Stimulated activated CD8-positive, alpha-beta memory T cell treated with anti-CD3 and anti-CD28 coated beads, Interleukin-15, amount 100 ng/mL, for 48 hours (primary cell): ENCODE data around the gene NAALADL2.
"Not testable (repeated sequence)": the region's sequence is repeated elsewhere in the genome, so short reads cannot be mapped to it uniquely, and the experiment has no call there.

Experiments
- DNase-seq, 2 donors: peaks; one replicate each; pipeline ENCODE4 v3.0.0-alpha.2; 2020; ENCODE audit warnings: low read depth in 2 of 2

The NAALADL2 gene

GRCh38 chr3:175358935-175359334 lies 499.8 kb downstream of the NAALADL2 start:
- DNase-seq: no peak

DNA sequence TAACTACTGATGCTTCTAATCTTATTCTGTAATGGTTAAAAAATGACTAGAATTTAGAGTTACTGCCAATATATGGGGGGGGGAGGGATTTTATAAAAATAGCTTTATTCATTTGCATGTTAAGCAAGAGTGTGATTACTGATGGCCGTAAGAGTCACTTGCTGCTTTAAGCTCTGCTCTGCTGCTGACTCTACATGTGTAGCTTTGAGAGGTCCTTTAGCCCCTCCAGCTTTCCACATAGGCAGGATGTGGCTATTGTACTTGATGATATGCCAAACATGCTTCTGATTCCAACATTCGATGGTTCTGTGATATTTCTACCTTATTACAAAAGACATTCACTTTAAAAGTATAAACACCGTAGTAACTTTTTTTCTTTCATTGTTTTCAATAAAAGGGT lies 511.3 kb downstream of the NAALADL2 start:
- DNase-seq: not testable (repeated sequence)

- not testable (repeated sequence) for DNase-seq
Observed at GRCh38 chr3:175371187-175371586, 512.1 kb downstream of the NAALADL2 start.

DNA sequence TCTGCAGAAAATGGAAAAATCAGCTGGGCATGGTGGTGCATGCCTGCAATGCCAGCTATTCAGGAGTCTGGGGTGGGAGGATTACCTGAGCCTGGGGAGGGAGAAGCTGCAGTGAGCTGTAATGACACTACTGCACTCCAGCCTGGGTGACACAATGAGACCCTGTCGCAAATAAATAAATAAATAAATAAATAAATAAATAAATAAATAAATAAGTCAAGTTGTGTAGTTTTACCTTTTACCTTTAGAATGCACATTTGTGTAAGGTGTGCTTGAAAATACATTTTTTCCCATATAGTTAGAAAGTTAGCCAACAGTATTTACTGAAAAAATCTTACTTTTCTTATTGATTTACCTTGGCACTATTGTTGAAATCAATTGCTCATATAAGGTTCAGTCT lies 515.6 kb downstream of the NAALADL2 start:
- DNase-seq: no peak

DNA sequence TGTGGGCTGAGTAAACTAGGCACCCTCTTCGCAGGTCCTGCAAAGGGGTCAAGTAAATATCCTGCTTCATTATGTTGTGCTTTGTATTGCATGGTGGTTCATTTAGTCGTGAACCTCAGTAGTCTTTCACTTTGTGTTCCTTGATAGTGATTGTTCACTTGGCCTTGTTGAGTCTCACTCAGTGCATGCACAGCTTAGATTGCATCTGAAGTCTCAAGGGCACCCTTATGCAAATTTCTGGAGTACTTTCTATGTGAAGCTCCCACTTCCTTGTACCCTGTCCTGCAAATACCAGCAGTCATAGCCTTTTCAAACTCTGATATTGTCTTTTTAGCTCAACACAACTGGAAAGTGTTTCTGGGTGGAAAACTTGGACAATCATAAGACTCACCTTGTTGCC lies 519.2 kb downstream of the NAALADL2 start:
- no peak for DNase-seq

DNA sequence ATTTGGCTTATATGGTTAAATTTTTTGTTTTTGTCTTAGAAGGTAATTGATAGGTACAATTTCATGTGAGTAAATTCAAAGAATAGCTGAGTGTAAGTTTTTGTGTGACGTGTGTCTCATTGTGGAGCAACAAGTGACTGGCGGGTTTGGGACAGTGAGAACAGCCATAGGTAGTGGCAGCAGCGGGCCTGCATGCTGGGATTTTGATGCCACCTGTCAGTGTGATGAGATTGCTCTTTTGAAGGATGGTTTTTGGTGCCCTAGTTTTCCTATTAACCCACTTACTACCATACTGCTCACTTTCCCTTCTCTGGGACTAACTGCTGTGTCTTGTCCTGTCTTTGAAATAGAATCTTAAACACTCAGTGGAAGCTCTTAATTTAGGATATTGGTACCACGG lies 522.6 kb downstream of the NAALADL2 start:
- DNase-seq: no peak

GRCh38 chr3:175383371-175383770 lies 524.2 kb downstream of the NAALADL2 start:
- no peak for DNase-seq

DNA sequence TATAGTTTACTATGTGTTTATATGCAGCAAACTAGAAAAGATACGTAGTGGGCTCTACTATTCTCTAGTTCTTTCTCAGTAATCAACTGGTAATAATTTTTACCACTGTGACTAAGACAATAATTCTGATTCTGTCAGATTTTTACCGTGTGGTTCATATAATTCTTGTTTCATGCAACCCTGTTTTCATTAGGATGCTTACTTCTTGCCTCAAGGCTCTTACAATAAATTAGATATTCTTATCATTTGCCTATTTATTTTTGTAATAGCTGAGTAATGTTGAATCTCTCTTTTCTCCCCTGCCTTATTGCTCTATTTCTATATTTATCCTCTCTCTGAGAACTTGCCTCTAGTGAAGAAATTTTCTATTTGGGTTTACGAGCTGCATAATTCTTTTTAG lies 524.7 kb downstream of the NAALADL2 start:
- DNase-seq: no peak

- DNase-seq: no peak
Observed at GRCh38 chr3:175384569-175384968, 525.4 kb downstream of the NAALADL2 start.

- no peak for DNase-seq
Observed at GRCh38 chr3:175386630-175387029, 527.5 kb downstream of the NAALADL2 start.

DNA sequence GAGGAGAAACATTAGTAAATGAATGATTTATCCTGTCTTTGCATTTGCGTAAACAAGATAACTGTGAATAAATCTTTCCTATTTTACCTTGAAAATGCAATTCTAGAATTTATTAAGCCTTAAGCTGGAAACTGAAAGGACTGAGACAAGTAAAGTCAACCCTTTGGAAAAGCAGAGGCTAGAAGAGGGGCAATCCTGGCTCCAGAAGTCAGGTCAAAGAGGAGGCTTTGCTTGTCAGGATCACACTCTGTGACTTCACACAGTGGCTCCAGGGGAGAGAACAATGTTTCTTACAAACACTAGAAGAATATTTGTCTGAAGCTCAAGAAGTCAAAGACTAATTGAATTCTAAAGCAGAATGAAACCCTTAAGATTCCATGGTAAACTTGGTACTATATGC lies 530.4 kb downstream of the NAALADL2 start:
- DNase-seq: no peak

GRCh38 chr3:175391601-175392000 lies 532.5 kb downstream of the NAALADL2 start:
- no peak for DNase-seq

GRCh38 chr3:175392653-175393052 lies 533.5 kb downstream of the NAALADL2 start:
- no peak for DNase-seq

DNA sequence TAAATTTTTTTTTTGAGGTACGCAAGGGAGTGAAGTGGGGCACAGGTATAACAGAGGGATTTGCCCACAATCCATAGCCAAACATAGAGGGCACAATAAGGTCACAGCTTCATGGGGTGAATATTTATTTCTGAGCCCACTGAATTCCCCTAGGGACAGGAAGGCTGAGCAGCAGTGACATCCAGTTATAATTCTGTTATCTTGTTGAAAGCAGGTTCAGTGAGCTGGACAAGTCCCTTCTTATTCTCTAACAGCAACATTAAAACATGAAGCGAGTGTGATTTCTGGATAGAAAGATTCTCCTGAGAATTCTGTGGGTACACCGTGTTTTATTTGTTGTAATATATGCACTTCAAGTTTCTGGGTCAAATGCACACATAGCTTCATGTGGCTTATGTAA lies 538.2 kb downstream of the NAALADL2 start:
- no peak for DNase-seq

- DNase-seq: no peak
Observed at GRCh38 chr3:175398676-175399075, 539.5 kb downstream of the NAALADL2 start.

- no peak for DNase-seq
Observed at GRCh38 chr3:175399156-175399840, 540.2 kb downstream of the NAALADL2 start.

- no peak for DNase-seq
Observed at GRCh38 chr3:175404027-175404426, 544.9 kb downstream of the NAALADL2 start.

DNA sequence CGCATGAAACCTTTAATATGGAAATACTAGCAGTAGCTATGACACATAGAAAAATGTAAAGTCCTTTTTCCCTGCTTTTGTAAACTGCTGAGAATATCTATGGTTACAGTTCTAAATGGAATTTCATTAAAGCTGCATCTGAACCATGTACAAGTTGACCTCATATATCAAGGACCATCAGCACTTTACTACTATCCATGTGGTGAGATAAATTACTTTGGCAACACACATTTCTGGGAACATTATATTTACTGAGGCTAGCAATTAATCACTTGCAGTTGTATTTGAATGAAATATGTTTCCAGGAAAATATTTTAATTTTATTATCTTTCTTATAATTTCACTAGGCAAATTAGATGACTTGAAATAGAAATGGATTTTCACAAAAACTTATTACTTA lies 545.5 kb downstream of the NAALADL2 start:
- DNase-seq: no peak

DNA sequence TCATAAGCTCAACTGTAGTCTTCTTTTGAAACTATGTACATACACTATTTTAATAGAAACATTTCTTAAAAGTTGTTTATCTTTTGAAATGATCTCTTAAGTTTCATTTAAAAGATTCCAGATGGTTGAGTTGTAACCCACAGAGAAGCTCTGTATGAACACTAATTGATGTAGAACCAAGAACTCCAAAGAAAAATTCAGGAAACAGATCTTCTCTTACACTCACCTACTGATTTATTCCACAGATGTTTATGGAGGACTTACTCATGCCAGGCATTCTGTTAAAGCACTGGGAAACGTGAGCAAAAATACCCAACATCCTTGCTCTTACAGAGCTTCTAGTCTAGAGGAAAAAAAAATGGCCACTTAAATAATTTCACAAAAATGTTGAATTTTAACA lies 551.1 kb downstream of the NAALADL2 start:
- DNase-seq: no peak

- no peak for DNase-seq
Observed at GRCh38 chr3:175411405-175411804, 552.3 kb downstream of the NAALADL2 start.

- no peak for DNase-seq
Observed at GRCh38 chr3:175411946-175412345, 552.8 kb downstream of the NAALADL2 start.

- no peak for DNase-seq
Observed at GRCh38 chr3:175413926-175414325, 554.8 kb downstream of the NAALADL2 start.

DNA sequence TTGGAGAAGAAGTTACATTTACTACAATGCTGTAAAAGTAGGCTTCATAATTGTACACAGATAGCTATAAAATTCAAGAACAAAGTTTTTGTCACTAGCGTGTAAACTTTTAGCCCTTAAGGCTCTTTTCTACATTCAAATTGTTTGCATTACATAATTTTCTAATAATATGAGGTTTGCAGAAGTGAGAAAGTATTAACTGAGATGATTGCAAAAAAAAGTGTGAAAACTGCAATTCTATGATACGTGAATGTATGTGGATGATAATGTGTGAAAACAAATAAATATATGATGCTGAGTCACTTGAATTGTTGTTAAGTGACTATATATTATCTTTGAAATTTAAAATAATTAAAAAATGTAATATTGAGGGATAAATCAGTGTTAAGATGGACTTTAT lies 557.5 kb downstream of the NAALADL2 start:
- no peak for DNase-seq

GRCh38 chr3:175417426-175417825 lies 558.3 kb downstream of the NAALADL2 start:
- DNase-seq: no peak
